Esophagus squamous epithelium (tissue), 5 donors: ENCODE results near the gene ASXL1. TPM values are rescaled to one million over a fixed set of nuclear protein-coding genes. Genes with fewer than 3 reads are reported as not detected.

ENCODE experiments used
- DNase-seq: peaks from one replicate; lab custom pipeline; 2025; lab: John Stamatoyannopoulos, UW
- H3K27ac ChIP-seq, 4 donors: fragments of 200-600 bp; sonication (generic); one replicate each; pipeline ENCODE4 v1.5.1; 2016 to 2019; ENCODE audit warnings: mild to moderate bottlenecking in 1 of 4
- H3K27me3 ChIP-seq, 4 donors: fragments of 200-600 bp; sonication (generic); 1 replicate in 3 of 4; 2 replicates in 1 of 4; pipeline versions ENCODE4 v1.5.1 to v1.6.0; 2017 to 2021; ENCODE audit warnings: antibody characterized with exemption in 1 of 4
- H3K36me3 ChIP-seq, 3 donors: fragments of 200-600 bp; sonication (generic); one replicate each; pipeline ENCODE4 v1.5.1; 2016 to 2019
- H3K4me1 ChIP-seq, 3 donors: fragments of 200-600 bp; sonication (generic); one replicate each; pipeline ENCODE4 v1.5.1; 2017 to 2019
- H3K4me3 ChIP-seq, 4 donors: fragments of 200-600 bp; sonication (generic); 1 replicate in 3 of 4; 2 replicates in 1 of 4; pipeline ENCODE4 v1.5.1; 2016 to 2019; ENCODE audit warnings: mild to moderate bottlenecking in 2 of 4, moderate library complexity in 1 of 4
- H3K9me3 ChIP-seq, 3 donors: fragments of 200-600 bp; sonication (generic); one replicate each; pipeline ENCODE4 v1.5.1; 2016 to 2019
- POLR2A ChIP-seq, 4 donors: fragments of 450-650 bp; IDR thresholded peaks; one replicate each; pipeline ENCODE4 v1.6.1; 2017; ENCODE audit warnings: antibody characterized with exemption in 4 of 4, mild to moderate bottlenecking in 4 of 4, moderate library complexity in 3 of 4
- WGBS, 2 donors: methylation state at CpG; one replicate each; pipeline ENCODE4 v1.1.5; 2018; 5-methylcytosine and 5-hydroxymethylcytosine counted together
- intact Hi-C: fragments of 100-400 bp; cut with DNase I; formaldehyde crosslinking; loops from one replicate; pipeline ENCODE4 v1.15.0; 2022
- total RNA-seq, 4 donors: library from RNA; depleted of rRNA; stranded (reverse); fragments of >200 nt; gene quantifications; one replicate each; pipeline ENCODE4 v1.1.0, GENCODE V29; 2016
- TF ChIP-seq, protein P1 (sequence below), 6 experiments: fragments of 450-650 bp in 4 of 6; fragments of 200-600 bp in 2 of 6; sonication (generic) in 2 of 6; IDR thresholded peaks; one replicate each; pipeline ENCODE4 v1.5.1; 2016 to 2019; ENCODE audit warnings: antibody characterized with exemption in 6 of 6, mild to moderate bottlenecking in 4 of 6, moderate library complexity in 4 of 6
- donor health status: DM: yes; HTN: yes; CAD: no.

The ASXL1 gene
- total RNA-seq, 4 donors from 2014 or later, result 14.3 to 49.2 (median 22.1) TPM

DNA sequence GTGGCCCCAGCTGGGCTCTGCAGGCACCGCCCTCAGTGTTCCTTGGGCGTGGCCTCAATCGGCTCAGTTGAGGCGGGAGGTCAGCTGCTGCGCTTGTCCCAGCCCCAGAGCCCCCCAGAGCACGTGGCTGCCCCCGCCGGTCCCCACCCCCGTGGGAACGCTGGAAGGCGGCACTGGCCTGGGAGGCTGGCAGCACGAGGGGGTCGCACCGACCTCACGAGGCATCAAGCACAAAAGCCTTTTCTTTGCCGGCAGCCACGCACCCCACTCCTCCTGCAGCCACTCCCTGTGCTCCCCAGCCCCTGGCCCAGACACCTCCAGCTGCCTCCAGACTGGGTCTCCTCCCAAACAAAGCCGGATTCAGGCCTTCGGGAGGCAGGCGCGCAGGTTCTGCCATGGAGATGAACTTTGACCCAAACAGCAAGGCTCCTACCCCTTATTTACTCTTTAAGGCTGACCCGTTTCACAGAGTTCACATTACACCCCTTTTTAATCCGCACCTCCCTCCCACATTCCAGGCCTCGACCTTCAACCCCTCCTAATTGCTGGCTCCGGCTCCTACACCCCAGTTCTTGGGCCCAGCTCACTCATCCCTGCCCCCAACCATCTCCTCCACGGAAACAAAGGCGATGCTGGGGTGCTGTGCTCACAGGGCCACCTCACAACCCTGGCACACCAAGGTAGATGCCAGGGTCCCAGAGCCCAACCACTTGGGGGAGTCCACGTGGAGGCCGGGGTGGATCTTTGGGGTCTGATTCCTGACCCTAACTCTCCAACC is 115.3 kb downstream of the ASXL1 start:
- H3K27me3 ChIP-seq, result no peaks in the 10 kb centered on the region
- WGBS, 2 donors, result 66 to 75% methylated on average over 10 to 12 of the region's 29 CpGs
- no peaks in the 10 kb centered on the region for H3K36me3 ChIP-seq
- intact Hi-C loops, result no loop called here
- H3K4me3 ChIP-seq, result peak overlapping the region in 1 of 4 donors; percentile 63
- TF ChIP-seq POLR2A (IDR thresholded peaks at IDR 0.05), result no peak
- TF ChIP-seq, protein P1, sequence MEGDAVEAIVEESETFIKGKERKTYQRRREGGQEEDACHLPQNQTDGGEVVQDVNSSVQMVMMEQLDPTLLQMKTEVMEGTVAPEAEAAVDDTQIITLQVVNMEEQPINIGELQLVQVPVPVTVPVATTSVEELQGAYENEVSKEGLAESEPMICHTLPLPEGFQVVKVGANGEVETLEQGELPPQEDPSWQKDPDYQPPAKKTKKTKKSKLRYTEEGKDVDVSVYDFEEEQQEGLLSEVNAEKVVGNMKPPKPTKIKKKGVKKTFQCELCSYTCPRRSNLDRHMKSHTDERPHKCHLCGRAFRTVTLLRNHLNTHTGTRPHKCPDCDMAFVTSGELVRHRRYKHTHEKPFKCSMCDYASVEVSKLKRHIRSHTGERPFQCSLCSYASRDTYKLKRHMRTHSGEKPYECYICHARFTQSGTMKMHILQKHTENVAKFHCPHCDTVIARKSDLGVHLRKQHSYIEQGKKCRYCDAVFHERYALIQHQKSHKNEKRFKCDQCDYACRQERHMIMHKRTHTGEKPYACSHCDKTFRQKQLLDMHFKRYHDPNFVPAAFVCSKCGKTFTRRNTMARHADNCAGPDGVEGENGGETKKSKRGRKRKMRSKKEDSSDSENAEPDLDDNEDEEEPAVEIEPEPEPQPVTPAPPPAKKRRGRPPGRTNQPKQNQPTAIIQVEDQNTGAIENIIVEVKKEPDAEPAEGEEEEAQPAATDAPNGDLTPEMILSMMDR (IDR thresholded peaks at IDR 0.05), result no peak
- H3K27ac ChIP-seq, result peak overlapping the region; percentile 47 to 88 (median 82)
- DNase-seq, result no peak
- no peaks in the 10 kb centered on the region for H3K9me3 ChIP-seq
- peaks cover 32 to 90% (median 53%) of the 10 kb centered on the region in 3 donors for H3K4me1 ChIP-seq

DNA sequence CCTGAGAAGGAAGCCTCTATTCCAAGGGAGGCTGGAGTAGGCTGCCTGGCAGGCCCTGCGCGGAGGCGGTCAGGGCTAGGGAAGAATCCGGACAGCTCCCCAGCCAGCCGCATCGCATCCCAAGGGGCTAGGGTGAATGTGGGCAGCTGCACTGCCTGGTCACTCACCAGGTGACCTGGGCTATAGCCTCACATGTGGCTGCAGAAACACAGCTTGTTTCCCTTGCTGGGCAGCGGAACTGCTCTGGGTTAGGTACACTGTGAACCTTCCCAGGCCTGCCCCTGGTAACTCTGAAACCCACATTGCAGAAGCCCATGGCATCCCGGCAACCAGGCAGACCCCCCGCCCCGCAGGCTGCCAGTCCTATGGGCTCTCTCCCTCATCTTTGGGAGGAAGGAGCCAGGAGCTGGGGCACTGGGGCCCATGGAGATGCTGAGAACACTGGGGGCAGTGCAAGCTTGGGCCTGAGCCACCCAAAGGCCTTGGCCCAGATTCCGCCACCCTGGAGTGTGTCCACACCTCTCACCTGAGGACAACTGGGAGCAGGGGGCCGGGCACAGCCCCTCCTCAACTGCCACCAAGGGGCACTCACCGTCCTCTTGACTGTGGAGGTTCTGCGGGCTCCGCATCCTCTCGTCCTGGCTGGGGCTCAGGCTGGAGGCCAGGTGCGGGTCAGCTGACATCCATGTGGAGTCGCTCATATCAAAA is 116.0 kb downstream of the ASXL1 start:
- peak overlapping the region; percentile 47 to 88 (median 82) for H3K27ac ChIP-seq
- 65 to 100% methylated on average over 1 to 4 of the region's 18 CpGs for WGBS, 2 donors
- no peaks in the 10 kb centered on the region for H3K9me3 ChIP-seq
- H3K27me3 ChIP-seq, result no peaks in the 10 kb centered on the region
- H3K36me3 ChIP-seq, result no peaks in the 10 kb centered on the region
- TF ChIP-seq POLR2A (IDR thresholded peaks at IDR 0.05), result no peak
- TF ChIP-seq, protein P1 (IDR thresholded peaks at IDR 0.05), result no peak
- H3K4me3 ChIP-seq, result peak overlapping the region in 3 of 4 donors; percentile 32 to 63 (median 37)
- DNase-seq, result no peak
- intact Hi-C loops, result no loop called here
- peaks cover 32 to 89% (median 53%) of the 10 kb centered on the region in 3 donors for H3K4me1 ChIP-seq

DNA sequence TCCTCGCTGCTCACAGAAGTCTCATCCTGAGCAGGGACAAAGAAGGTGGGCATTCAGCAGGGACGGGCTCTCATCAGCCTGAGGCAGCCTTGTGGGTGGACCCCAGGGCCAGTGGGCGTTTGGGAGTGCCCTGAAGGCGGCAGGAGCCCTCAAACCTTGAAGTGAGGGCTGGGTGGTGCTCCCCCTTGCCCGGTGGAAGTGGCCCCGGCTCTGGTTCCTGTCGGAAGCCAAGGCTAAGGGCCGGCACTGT is 116.5 kb downstream of the ASXL1 start:
- no CpG with 5 or more reads among the region's 8 CpGs for WGBS, 2 donors
- peak overlapping the region in 3 of 4 donors; percentile 32 to 63 (median 37) for H3K4me3 ChIP-seq
- peaks cover 32 to 88% (median 53%) of the 10 kb centered on the region in 3 donors for H3K4me1 ChIP-seq
- peak overlapping the region; percentile 47 to 88 (median 82) for H3K27ac ChIP-seq
- DNase-seq, result no peak
- no peaks in the 10 kb centered on the region for H3K9me3 ChIP-seq
- no peaks in the 10 kb centered on the region for H3K27me3 ChIP-seq
- TF ChIP-seq, protein P1 (IDR thresholded peaks at IDR 0.05), result no peak
- no peak for TF ChIP-seq POLR2A (IDR thresholded peaks at IDR 0.05)
- intact Hi-C loops, result no loop called here
- H3K36me3 ChIP-seq, result no peaks in the 10 kb centered on the region

DNA sequence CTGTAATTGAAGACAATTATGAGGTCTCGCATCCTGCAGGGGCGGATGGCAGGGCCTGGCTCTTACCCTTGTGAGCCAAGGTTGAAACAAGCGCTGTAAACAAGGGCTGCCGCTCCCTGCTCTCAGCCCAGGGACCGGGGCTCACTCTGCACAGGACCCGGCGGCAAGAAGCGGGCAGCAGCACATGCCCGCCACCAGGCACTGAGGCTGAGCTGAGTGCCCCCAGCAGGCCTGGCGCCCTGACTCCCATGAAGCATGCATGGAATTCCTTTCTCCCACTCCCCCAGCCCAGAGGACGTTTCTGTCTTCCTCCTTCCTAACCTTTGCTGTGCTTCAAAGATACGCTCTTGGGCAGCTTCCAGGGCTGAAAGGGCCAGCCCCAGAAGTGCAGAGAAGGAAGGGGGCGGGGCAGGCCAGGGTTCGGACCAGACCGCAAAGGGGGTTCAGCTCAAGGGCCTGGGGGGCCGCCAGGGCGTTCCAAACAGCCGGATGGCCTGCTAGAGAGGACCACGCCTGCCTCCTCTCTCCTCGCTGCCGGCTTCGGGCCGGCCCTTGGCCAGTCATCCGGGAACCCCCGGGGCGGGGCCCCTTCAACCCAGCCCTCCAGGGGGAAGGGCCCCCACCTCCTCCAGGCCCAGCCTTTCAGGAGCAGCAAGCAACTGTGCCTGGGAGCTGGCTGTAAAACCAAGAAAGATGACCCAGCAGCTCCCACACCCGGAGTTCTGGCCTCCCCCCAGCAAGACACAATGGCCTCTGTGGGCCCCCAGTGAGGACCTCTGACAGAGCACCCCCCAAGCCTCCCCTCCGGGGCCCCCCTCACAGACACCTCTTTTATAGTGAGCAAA is 117.1 kb downstream of the ASXL1 start:
- intact Hi-C loops, result no loop called here
- Histone ChIP-seq H3K9me3 (no peaks in the 10 kb centered on the region), H3K4me1 (peaks cover 32 to 88% (median 53%) of the 10 kb centered on the region in 3 donors), H3K27ac (peak overlapping the region; percentile 47 to 88 (median 82)), H3K36me3 (no peaks in the 10 kb centered on the region), H3K4me3 (peak overlapping the region; percentile 4 to 63 (median 34)), H3K27me3 (no peaks in the 10 kb centered on the region)
- WGBS, 2 donors, result 10 to 24% methylated on average over 4 to 6 of the region's 28 CpGs
- no peak for DNase-seq
- no peak for TF ChIP-seq POLR2A (IDR thresholded peaks at IDR 0.05)
- TF ChIP-seq, protein P1 (IDR thresholded peaks at IDR 0.05), result peak in 1 of 6 experiments; percentile 5
